Suprapubic skin (tissue), 4 donors: Measurements from ENCODE around the gene PRKCE. TPM values are rescaled to one million over a fixed set of nuclear protein-coding genes. Genes with fewer than 3 reads are reported as not detected.

ENCODE experiments used
- DNase-seq, 2 donors: peaks; one replicate each; pipeline ENCODE4 v3.0.0-alpha.2; 2019; ENCODE audit warnings: low spot score in 2 of 2
- H3K27ac ChIP-seq: fragments of 200-600 bp; sonication (generic); one replicate; pipeline ENCODE4 v1.5.1; 2019
- H3K27me3 ChIP-seq: fragments of 200-600 bp; sonication (generic); one replicate; pipeline ENCODE4 v1.5.1; 2019
- H3K36me3 ChIP-seq: fragments of 200-600 bp; sonication (generic); one replicate; pipeline ENCODE4 v1.5.1; 2019
- H3K4me1 ChIP-seq: fragments of 200-600 bp; sonication (generic); one replicate; pipeline ENCODE4 v1.5.1; 2019
- H3K4me3 ChIP-seq: fragments of 200-600 bp; sonication (generic); one replicate; pipeline ENCODE4 v1.5.1; 2019; ENCODE audit warnings: mild to moderate bottlenecking
- H3K9me3 ChIP-seq: fragments of 200-600 bp; sonication (generic); one replicate; pipeline ENCODE4 v1.5.1; 2019
- CTCF ChIP-seq, 2 donors: fragments of 200-600 bp in 1 of 2; fragments of 450-650 bp in 1 of 2; sonication (generic) in 1 of 2; IDR thresholded peaks; one replicate each; pipeline ENCODE4 v1.5.1; 2016 to 2019; ENCODE audit warnings: antibody characterized with exemption in 2 of 2, mild to moderate bottlenecking in 1 of 2, moderate library complexity in 1 of 2
- EP300 ChIP-seq: sonication (generic); formaldehyde crosslinking; IDR thresholded peaks from one replicate; pipeline ENCODE4 v1.6.1; 2017; ENCODE audit warnings: antibody characterized with exemption
- POLR2A ChIP-seq, 2 donors: fragments of 450-650 bp; IDR thresholded peaks; one replicate each; pipeline ENCODE4 v1.6.1; 2017; ENCODE audit warnings: antibody characterized with exemption in 2 of 2, mild to moderate bottlenecking in 2 of 2, moderate library complexity in 2 of 2
- POLR2AphosphoS5 ChIP-seq, 3 donors: sonication (generic); formaldehyde crosslinking; IDR thresholded peaks; one replicate each; pipeline ENCODE4 v1.6.1; 2017; ENCODE audit warnings: antibody characterized with exemption in 3 of 3
- WGBS: methylation state at CpG from one replicate; pipeline ENCODE4 v1.1.5; 2018; 5-methylcytosine and 5-hydroxymethylcytosine counted together
- total RNA-seq, 4 donors: library from RNA; depleted of rRNA; stranded (reverse); fragments of >200 nt; gene quantifications; one replicate each; pipeline ENCODE4 v1.1.0, GENCODE V29; 2016

Gene PRKCE
- total RNA-seq, 4 donors from 2014 or later, result 7.9 to 18.3 (median 12.5) TPM

- WGBS, result 93% methylated on average over 5 of the region's 5 CpGs
- DNase-seq, result no peak
- H3K27me3 ChIP-seq, result no peaks in the 10 kb centered on the region
- no peak overlapping the region for H3K4me3 ChIP-seq
- H3K27ac ChIP-seq, result no peak overlapping the region
- no peaks in the 10 kb centered on the region for H3K36me3 ChIP-seq
- no peaks in the 10 kb centered on the region for H3K9me3 ChIP-seq
- H3K4me1 ChIP-seq, result no peaks in the 10 kb centered on the region
- no peak for TF ChIP-seq CTCF (IDR thresholded peaks at IDR 0.05)
- no peak for TF ChIP-seq POLR2AphosphoS5 (IDR thresholded peaks at IDR 0.05)
- no peak for TF ChIP-seq POLR2A (IDR thresholded peaks at IDR 0.05)
- no peak for TF ChIP-seq EP300
Observed at GRCh38 chr2:45634223-45634622, 17.3 kb upstream of the PRKCE start.

DNA sequence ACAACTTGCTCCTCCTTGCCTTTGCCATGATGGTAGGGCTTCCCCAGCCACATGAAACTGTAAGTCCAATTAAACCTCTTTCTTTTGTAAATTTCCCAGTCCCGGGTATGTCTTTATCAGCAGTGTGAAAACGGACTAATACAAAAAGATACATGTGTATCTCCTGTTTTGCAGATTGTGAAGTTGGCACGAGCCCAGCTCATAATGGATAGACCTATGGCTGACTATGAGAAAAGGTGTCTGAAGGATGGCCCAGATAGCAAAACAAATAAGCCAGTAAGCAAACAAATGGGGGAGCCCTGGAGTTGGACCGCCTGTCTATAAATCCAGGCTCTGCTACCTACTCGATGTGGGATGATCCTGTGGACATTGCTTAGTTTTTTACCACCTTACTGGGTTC is 15.5 kb upstream of the PRKCE start:
- Histone ChIP-seq H3K36me3 (no peaks in the 10 kb centered on the region), H3K27ac (no peak overlapping the region), H3K4me3 (no peak overlapping the region), H3K9me3 (no peaks in the 10 kb centered on the region), H3K27me3 (no peaks in the 10 kb centered on the region), H3K4me1 (no peaks in the 10 kb centered on the region)
- WGBS, result 85% methylated on average over 5 of the region's 5 CpGs
- no peak for TF ChIP-seq CTCF (IDR thresholded peaks at IDR 0.05)
- TF ChIP-seq POLR2AphosphoS5 (IDR thresholded peaks at IDR 0.05), result no peak
- no peak for TF ChIP-seq EP300
- DNase-seq, result no peak

DNA sequence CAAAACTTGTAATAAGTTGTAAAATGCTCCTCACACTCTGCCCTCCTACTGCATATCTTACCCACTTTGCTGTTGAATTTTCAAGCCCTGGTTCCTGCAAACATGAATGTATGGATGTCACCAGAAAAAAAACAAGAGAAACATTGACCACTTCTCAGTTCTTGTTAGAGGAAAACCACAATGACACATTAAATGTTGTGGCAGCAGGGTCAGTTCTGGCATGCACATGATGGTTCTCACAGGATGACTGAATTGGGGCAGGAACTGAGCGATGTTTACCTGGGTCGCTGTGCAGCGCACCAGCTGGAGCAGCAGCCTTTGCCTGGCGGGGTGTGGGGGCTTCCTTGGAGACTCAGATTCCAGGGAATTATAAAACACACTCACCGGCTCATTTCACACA is 14.0 kb upstream of the PRKCE start:
- Histone ChIP-seq H3K9me3 (no peaks in the 10 kb centered on the region), H3K27ac (no peak overlapping the region), H3K4me3 (no peak overlapping the region), H3K4me1 (no peaks in the 10 kb centered on the region), H3K36me3 (no peaks in the 10 kb centered on the region), H3K27me3 (peaks cover 2% of the 10 kb centered on the region)
- 81% methylated on average over 5 of the region's 5 CpGs for WGBS
- no peak for DNase-seq
- no peak for TF ChIP-seq EP300
- TF ChIP-seq CTCF (IDR thresholded peaks at IDR 0.05), result no peak
- TF ChIP-seq POLR2A (IDR thresholded peaks at IDR 0.05), result no peak
- no peak for TF ChIP-seq POLR2AphosphoS5 (IDR thresholded peaks at IDR 0.05)

- Histone ChIP-seq H3K36me3 (no peaks in the 10 kb centered on the region), H3K4me1 (peaks cover 13% of the 10 kb centered on the region), H3K9me3 (no peaks in the 10 kb centered on the region), H3K27ac (no peak overlapping the region), H3K4me3 (no peak overlapping the region), H3K27me3 (peaks cover 4% of the 10 kb centered on the region)
- no peak for TF ChIP-seq POLR2A (IDR thresholded peaks at IDR 0.05)
- no peak for TF ChIP-seq POLR2AphosphoS5 (IDR thresholded peaks at IDR 0.05)
- TF ChIP-seq CTCF (IDR thresholded peaks at IDR 0.05), result no peak
- no peak for TF ChIP-seq EP300
- no peak for DNase-seq
- WGBS, result 86% methylated on average over 2 of the region's 2 CpGs
Observed at GRCh38 chr2:45640576-45640975, 10.9 kb upstream of the PRKCE start.

- H3K4me1 ChIP-seq, result peaks cover 13% of the 10 kb centered on the region
- peak in 1 of 2 donors; percentile 64 for DNase-seq
- H3K27me3 ChIP-seq, result peaks cover 4% of the 10 kb centered on the region
- no peak overlapping the region for H3K27ac ChIP-seq
- no peaks in the 10 kb centered on the region for H3K9me3 ChIP-seq
- TF ChIP-seq POLR2AphosphoS5 (IDR thresholded peaks at IDR 0.05) (no peak), POLR2A (IDR thresholded peaks at IDR 0.05) (no peak), EP300 (no peak), CTCF (IDR thresholded peaks at IDR 0.05) (no peak)
- peak overlapping the region; percentile 52 for H3K4me3 ChIP-seq
- WGBS, result 28% methylated on average over 11 of the region's 11 CpGs
- no peaks in the 10 kb centered on the region for H3K36me3 ChIP-seq
Observed at GRCh38 chr2:45643095-45643494, 8.4 kb upstream of the PRKCE start.
